22Rv1 (cell line): ENCODE measurements around the gene FAM204A.

Experiments
- H3K27ac ChIP-seq: fragments of 450-650 bp; 2 replicates; pipeline ENCODE4 v1.5.1; 2017
- CTCF ChIP-seq: fragments of 450-650 bp; IDR thresholded peaks from 2 replicates; pipeline ENCODE4 v1.5.1; 2017; ENCODE audit warnings: mild to moderate bottlenecking
- ZFX ChIP-seq: fragments of 450-650 bp; IDR thresholded peaks from 2 replicates; pipeline ENCODE4 v1.6.1; 2017; ENCODE audit warnings: antibody characterized with exemption, borderline replicate concordance

FAM204A gene

GRCh38 chr10:118273662-118274061 is 68.5 kb downstream of the FAM204A start:
- H3K27ac ChIP-seq = no peak overlapping the region
- TF ChIP-seq CTCF (no peak), ZFX (no peak)

GRCh38 chr10:118272767-118273166 is 69.4 kb downstream of the FAM204A start:
- H3K27ac ChIP-seq = no peak overlapping the region
- no peak for TF ChIP-seq ZFX
- no peak for TF ChIP-seq CTCF

GRCh38 chr10:118272149-118272721 is 69.9 kb downstream of the FAM204A start:
- no peak overlapping the region for H3K27ac ChIP-seq
- TF ChIP-seq ZFX (no peak), CTCF (no peak)

- no peak for TF ChIP-seq ZFX
- no peak overlapping the region for H3K27ac ChIP-seq
Measured at GRCh38 chr10:118271671-118272070, 70.5 kb downstream of the FAM204A start.

GRCh38 chr10:118266098-118266748 is 75.9 kb downstream of the FAM204A start:
- H3K27ac ChIP-seq = no peak overlapping the region
- TF ChIP-seq ZFX = no peak
- TF ChIP-seq CTCF = no peak

- TF ChIP-seq CTCF = no peak
- no peak for TF ChIP-seq ZFX
- H3K27ac ChIP-seq = no peak overlapping the region
Measured at GRCh38 chr10:118264838-118265470, 77.2 kb downstream of the FAM204A start.

GRCh38 chr10:118264252-118264651 is 77.9 kb downstream of the FAM204A start:
- no peak for TF ChIP-seq CTCF
- TF ChIP-seq ZFX = no peak
- H3K27ac ChIP-seq = no peak overlapping the region
